GM18526 (cell line): ENCODE measurements around the gene CAMSAP1.

ENCODE experiments used
- POLR2A ChIP-seq: IDR thresholded peaks from 3 replicates; pipeline ENCODE4 v1.6.1; 2011; ENCODE audit not compliant: insufficient read length; ENCODE audit errors: extremely low read depth

CAMSAP1 gene

DNA sequence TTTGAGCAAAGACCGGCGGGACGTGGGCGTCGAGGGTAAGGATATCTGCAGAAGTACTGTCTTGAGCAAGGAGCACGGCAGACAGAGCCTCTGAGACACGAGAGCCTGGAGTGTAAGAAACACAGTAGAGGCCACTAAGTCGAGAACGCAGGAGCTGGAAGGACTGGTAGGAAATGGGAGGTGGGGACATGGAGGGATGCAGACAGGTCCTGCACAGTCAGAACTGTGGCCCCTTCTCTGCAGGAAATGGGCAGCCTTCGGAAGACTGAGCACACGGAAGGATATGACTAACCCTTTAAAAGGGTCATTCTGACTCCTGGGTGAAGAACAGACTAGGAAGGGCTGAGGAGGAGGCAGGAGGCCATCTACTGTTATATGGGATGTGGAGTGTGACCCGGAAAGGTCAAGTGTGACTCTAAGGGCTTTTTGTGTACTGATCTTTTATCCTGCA is 1.4 kb upstream of the CAMSAP1 start:
- TF ChIP-seq POLR2A, result no peak

- TF ChIP-seq POLR2A, result no peak
Measured at GRCh38 chr9:135908093-135908753, 877 bp upstream of the CAMSAP1 start.

DNA sequence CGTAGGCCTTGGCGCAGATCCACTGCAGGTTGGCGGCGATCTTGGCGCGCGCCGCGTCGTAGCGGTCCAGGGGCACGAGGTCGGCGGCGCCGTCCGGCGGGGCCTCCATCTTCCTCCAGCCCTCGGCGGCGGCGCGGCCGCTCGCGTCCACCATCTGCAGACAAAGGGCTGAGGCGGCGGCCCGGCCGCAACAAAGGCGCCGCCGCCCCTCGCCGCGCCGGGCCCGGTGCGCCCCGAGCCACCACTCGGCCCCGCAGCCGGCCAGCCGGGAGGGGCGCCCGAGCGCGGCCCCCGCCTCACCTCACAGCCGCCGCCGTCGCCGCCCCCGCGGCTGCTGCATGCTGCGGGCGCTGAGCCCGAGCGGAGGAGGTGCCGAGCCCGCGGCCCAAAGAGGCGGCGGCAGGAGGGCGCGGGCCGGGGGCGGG is 328 bp downstream of the CAMSAP1 start:
- TF ChIP-seq POLR2A, result no peak

GRCh38 chr9:135906291-135907005 is 898 bp downstream of the CAMSAP1 start:
- no peak for TF ChIP-seq POLR2A

DNA sequence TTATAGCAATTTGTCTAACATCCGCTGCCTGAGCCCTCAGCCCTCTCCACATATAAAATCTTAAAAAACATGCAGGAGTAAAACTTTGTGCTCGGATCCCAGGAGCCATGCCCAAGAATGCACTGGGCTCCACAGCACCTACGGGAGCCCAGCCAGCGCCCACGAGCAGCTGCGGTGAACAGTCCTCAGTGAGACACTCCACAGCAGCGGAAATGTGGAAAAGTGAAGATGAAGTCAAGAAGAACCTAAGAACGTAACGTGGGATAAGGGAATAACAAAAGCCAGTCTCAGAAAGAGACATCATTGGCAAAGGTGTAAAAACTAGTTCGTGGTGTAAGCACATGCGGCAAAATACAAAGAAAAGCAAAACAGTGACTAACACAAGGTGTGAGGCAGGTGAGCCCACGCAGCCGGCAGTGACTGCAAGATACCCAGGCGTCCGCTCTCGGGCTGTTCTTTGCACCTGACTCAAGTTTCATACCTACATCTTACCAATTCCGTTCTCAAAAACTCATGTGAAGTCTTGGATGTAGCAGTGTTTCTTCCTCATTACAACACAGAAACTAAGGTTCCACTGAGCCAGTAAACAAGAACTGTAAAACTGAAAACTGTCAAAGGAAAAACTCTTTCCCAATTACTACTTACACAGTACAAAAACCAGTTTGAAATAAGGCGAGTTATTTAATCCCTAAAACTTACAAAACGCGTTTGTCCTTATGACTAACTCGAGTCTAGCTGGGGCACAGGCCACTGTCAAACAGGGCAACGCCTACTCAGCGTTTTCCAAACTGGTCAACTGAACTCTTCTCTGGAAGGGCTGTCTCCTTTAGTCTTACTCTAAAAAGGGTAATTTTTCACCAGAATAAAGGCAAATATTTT is 1.7 kb downstream of the CAMSAP1 start:
- no peak for TF ChIP-seq POLR2A

- TF ChIP-seq POLR2A, result no peak
Measured at GRCh38 chr9:135903786-135904520, 3.4 kb downstream of the CAMSAP1 start.

GRCh38 chr9:135903358-135903656 is 4.0 kb downstream of the CAMSAP1 start:
- TF ChIP-seq POLR2A, result no peak

GRCh38 chr9:135902655-135903357 is 4.5 kb downstream of the CAMSAP1 start:
- TF ChIP-seq POLR2A, result no peak

DNA sequence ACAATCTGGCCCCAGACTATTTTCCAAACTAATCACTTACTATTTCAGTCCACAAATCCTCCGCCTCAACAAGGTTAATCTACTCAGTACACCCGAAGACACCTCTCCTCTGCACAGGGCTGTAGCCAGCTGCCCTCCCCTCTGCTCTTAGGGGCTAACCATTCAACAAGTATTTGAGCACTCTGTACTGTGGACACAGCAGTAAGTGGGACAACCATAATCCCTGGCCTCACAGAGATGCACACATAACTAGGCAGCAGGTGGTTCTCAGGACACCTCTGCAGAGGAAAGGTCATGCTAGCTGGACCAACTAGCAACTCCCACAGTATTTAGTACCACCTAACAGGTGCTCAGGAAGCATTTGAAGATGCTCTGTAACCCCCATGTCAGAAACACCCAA is 5.5 kb downstream of the CAMSAP1 start:
- no peak for TF ChIP-seq POLR2A

- no peak for TF ChIP-seq POLR2A
Measured at GRCh38 chr9:135901031-135901758, 6.2 kb downstream of the CAMSAP1 start.

GRCh38 chr9:135898634-135899407 is 8.5 kb downstream of the CAMSAP1 start:
- no peak for TF ChIP-seq POLR2A

DNA sequence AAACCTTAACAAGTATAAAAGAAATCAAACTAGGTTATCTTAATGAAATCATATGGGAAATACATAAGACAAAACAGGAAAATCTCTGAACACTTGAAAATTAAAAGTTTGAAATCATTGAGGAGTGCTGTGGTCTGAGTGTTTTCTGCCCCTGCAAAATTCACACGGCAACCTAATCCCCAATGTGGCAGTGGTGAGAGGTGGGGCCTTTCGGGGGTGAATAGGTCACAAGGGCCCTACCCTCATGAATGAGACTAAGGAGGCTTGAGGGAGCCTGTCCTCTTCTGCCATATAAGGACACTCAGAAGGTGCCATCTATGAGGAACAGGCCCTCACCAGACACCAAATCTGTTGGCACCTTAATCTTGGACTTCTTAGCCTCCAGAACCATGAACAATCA is 10.7 kb downstream of the CAMSAP1 start:
- no peak for TF ChIP-seq POLR2A

- TF ChIP-seq POLR2A, result no peak
Measured at GRCh38 chr9:135896205-135896604, 11.1 kb downstream of the CAMSAP1 start.
